ENCODE measurements around the gene BPIFA2.
"Not testable (repeated sequence)": the region's sequence is repeated elsewhere in the genome, so short reads cannot be mapped to it uniquely, and the experiment has no call there.

DNA sequence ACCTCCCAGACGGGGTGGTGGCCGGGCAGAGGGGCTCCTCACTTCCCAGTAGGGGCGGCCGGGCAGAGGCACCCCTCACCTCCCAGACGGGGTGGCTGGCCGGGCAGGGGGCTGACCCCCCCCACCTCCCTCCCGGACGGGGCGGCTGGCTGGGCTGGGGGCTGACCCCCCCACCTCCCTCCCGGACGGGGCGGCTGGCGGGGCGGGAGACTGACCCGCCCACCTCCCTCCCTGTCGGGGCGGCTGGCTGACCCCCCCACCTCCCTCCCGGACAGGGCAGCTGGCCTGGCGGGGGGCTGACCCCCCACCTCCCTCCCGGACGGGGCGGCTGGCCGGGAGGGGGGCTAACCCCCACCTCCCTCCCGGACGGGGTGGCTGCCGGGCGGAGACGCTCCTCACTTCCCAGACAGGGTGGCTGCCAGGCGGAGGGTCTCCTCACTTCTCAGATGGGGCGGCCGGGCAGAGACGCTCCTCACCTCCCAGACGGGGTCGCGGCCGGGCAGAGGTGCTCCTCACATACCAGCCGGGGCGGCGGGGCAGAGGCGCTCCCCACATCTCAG lies 17.2 kb downstream of the BPIFA2 start:
- TF ChIP-seq, protein P1, sequence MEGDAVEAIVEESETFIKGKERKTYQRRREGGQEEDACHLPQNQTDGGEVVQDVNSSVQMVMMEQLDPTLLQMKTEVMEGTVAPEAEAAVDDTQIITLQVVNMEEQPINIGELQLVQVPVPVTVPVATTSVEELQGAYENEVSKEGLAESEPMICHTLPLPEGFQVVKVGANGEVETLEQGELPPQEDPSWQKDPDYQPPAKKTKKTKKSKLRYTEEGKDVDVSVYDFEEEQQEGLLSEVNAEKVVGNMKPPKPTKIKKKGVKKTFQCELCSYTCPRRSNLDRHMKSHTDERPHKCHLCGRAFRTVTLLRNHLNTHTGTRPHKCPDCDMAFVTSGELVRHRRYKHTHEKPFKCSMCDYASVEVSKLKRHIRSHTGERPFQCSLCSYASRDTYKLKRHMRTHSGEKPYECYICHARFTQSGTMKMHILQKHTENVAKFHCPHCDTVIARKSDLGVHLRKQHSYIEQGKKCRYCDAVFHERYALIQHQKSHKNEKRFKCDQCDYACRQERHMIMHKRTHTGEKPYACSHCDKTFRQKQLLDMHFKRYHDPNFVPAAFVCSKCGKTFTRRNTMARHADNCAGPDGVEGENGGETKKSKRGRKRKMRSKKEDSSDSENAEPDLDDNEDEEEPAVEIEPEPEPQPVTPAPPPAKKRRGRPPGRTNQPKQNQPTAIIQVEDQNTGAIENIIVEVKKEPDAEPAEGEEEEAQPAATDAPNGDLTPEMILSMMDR (conservative IDR thresholded peaks at IDR 0.05) = not testable (repeated sequence)
- TF ChIP-seq ZFX (IDR thresholded peaks at IDR 0.05) = not testable (repeated sequence)

All from C4-2B (cell line).